ENCODE results near the gene MARK4. TPM values are rescaled to one million over a fixed set of nuclear protein-coding genes. Genes with fewer than 3 reads are reported as not detected.

The MARK4 gene
- total RNA-seq, 4 donors from 2014 or later = 10.2 to 26.2 (median 14.4) TPM

DNA sequence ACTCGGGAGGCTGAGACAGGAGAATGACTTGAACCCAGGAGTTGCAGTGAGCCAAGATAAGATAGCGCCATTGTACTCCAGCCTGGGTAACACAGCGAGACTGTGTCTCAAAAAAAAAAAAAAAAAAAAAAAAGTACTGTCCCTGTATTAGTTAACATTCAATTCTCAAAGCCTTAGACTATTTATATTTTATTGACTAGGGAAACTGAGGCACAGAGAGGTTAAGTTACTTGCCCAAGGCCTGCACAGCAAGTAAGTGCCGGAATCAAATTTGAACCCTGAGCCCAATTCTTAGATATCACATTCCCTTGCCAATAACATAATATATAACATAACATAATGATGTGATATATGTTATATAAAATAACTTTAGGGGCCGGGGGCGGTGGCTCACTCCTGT, 88.6 kb downstream of the MARK4 start:
- TF ChIP-seq, protein P1, sequence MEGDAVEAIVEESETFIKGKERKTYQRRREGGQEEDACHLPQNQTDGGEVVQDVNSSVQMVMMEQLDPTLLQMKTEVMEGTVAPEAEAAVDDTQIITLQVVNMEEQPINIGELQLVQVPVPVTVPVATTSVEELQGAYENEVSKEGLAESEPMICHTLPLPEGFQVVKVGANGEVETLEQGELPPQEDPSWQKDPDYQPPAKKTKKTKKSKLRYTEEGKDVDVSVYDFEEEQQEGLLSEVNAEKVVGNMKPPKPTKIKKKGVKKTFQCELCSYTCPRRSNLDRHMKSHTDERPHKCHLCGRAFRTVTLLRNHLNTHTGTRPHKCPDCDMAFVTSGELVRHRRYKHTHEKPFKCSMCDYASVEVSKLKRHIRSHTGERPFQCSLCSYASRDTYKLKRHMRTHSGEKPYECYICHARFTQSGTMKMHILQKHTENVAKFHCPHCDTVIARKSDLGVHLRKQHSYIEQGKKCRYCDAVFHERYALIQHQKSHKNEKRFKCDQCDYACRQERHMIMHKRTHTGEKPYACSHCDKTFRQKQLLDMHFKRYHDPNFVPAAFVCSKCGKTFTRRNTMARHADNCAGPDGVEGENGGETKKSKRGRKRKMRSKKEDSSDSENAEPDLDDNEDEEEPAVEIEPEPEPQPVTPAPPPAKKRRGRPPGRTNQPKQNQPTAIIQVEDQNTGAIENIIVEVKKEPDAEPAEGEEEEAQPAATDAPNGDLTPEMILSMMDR (IDR thresholded peaks at IDR 0.05; ENCODE audit: low read depth) = no peak

DNA sequence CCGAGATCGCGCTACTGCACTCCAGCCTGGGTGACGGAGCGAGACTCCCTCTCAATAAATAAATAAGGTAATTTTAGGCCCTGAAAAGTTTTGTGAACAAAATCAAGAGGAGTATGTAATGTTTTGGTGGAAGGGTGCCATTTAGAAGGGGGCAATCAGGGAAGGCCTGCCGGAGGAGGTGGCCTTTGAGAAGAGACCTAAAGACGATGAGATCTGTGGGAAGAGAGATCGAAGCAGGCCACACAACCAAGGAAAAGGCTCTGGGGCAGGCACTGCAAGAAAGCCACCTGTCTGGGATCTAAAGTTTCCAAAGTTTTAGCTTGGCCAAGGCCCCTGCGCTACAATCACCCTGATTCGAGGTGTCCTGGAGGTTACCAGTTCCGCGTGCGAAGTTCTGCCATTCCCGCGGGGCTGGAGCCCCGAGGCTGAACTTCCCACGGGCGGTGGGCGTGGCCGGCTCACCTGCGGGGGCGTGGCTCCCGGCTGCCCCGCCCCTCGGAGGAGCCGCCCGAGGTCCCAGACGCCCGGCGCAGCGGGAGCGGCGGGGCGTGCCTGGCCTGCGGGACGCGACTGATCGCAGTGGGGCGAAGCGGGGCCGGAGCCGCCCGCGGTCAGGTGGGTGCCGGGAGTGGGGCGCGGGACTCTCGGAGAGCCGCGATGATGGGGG, 89.3 kb downstream of the MARK4 start, which contains the start of gene KLC3:
KLC3 (plus strand) TSS at position 519 of the 667 bp plus-strand sequence. CDS start 4,792 bp downstream, outside the sequence.
- TF ChIP-seq, protein P1 (IDR thresholded peaks at IDR 0.05; ENCODE audit: low read depth) = no peak

DNA sequence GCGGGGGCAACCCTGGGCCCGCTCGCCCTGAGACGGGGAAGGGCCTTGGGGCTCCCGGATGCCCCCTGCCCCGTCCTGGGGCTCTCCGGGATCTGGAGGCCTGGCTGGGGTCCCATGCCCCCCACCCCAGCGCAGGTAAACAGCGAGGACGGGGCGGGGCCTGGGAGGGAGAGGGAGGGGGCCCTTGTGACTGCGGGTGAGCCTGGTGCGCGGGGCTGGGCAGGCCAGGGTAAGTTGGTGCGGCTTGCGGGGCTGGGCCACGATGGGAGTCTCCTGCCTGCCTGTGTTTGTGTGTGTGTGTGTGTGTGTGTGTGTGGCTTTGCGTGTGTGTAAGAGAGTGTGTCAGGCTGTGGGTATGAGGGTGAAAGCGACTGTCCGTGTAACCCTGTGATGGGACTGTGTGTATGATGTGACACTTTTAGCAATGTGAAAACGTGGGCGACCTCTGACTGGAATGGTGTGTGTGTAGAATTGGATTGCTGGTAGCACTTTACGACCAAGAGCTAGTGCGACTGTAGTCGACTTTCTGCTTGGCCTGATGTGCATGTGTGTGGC, 89.9 kb downstream of the MARK4 start:
- TF ChIP-seq, protein P1 (IDR thresholded peaks at IDR 0.05; ENCODE audit: low read depth) = no peak

DNA sequence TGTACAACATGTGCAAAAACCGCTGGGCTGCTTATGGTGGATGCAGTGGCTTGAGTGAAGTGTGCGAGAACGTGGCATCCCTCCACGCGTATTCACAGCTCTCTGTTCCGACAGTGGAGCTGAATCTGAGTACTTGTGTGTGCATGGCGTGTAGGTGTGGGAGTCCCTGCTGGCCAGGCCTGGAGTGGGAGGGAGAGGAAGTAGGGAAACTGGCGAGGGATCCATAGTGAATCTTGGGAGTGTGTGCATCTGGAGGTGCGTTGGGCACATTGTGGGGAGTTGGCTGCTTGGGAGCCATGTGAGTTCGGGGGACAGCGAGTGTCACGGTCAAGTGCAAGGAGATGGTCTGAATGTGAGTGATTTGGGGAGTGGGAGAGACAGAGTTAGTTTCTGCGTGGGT, 91.8 kb downstream of the MARK4 start:
- TF ChIP-seq, protein P1 (IDR thresholded peaks at IDR 0.05; ENCODE audit: low read depth) = no peak

DNA sequence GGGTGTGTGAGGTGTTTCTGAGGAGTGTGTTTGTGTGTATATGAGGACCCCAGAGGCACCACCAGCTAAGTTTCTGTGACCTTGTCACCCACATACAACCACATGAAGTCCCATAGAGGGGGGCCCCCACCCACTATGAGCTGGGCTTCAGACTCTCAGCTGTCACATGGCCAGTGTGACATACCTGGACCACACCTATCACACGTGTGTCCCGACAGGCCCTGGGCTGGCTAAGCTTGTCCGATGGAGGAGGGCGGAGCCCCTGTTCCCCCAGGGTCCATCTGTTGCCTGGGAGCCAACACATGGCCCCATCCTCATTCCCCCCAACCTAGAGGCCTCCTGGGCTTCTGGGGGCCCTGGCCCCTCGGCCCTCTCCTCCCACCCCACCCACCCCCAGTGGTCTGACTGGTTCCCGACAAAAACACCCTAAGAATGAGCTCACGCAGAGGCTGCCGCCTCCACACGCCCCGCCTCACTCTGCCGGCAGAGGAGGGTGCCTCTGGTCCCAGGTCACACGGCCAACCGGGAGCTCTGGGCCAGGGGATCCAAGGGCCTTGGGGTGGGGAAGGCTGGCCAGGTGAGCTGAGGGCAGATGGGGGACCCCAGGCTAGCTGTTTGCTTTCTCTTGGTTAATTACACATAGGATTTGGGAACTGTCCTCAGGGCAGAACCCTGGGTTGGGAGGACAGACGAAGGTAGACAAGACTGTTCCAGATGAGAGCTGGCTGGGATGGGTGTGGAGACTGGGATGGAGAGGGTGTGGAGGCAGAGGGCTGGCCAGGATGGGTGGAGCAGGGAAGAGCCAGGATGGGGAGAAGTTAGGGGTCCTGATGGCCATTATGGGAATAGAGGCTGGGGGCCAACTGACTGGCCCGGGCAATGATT, 93.8 kb downstream of the MARK4 start:
- TF ChIP-seq, protein P1 (IDR thresholded peaks at IDR 0.05; ENCODE audit: low read depth) = no peak

DNA sequence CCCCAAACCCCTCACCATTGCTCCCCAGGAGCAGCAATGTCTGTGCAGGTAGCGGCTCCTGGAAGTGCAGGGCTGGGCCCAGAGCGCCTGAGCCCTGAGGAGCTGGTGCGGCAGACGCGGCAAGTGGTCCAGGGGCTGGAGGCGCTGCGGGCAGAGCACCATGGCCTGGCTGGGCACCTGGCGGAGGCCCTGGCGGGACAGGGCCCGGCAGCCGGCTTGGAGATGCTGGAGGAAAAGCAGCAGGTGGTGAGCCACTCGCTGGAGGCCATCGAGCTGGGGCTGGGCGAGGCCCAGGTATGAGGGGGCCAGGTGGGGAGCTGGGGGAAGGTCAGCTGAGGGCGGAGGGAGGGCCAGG, 94.4 kb downstream of the MARK4 start:
- TF ChIP-seq, protein P1 (IDR thresholded peaks at IDR 0.05; ENCODE audit: low read depth) = no peak

DNA sequence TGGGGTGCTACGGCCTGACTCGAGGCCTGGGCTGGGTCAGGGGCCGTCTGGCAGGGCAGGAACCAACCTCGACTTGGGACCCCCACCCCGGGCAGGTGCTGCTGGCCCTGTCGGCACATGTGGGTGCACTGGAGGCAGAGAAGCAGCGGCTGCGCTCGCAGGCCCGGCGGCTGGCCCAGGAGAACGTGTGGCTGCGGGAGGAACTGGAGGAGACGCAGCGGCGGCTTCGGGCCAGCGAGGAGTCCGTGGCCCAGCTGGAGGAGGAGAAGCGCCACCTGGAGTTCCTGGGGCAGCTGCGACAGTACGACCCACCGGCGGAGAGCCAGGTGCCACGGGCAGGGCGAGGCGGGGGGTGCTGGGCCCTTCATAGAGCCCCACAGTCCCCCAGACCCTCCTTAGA, 95.4 kb downstream of the MARK4 start:
- TF ChIP-seq, protein P1 (IDR thresholded peaks at IDR 0.05; ENCODE audit: low read depth) = no peak
